GM19463 (cell line): Measurements from ENCODE around the gene ANXA2.
A peak's percentile ranks its signal among the peaks of the same experiment; 100 is the strongest.

Experiments used
- ATAC-seq: cut with Tn5 transposase; IDR thresholded peaks from one replicate; pipeline ENCODE4 v1.9.1; 2021; ENCODE audit warnings: mild to moderate bottlenecking, moderate library complexity; ENCODE audit not compliant: unreplicated experiment

The ANXA2 gene

GRCh38 chr15:60390231-60390630 is 7.6 kb downstream of the ANXA2 start:
- ATAC-seq = no peak

DNA sequence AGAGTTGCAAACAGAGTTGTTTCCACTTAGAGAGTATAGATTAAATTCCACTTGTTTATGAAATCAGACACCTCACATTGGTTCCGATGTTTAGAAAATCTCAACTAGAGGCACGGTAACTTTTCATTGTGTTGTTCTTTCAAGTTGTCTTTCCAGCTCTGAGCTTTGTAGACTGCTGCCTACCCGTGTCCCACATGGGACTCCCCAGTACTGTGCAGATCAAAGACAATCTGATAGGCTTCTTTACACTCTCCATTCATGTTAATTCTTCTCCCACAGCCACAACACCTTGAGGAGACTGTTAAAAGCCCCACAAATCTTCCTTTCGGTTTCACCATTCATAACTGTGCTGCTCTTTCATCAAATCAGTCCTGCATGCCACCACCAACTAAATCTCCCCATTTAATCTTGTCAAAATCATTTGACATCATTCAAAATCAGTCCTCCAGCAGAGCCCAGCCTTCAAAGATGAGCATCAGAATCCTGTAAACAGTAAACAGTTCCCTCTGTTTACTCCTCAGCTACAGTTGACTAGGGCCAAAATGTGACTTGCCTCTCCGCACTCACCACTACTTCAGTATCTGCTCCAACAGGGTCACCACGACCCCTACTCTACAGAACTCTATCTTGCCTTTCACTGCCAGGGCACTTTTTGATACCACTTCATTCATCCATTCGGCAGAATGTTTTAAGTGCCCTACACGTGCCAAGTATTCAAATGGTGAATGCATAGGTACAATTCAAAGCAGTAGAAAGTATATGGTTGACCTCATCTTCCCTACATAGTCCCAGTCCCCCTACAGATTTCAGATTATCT is 8.3 kb downstream of the ANXA2 start:
- ATAC-seq = peak; percentile 86

DNA sequence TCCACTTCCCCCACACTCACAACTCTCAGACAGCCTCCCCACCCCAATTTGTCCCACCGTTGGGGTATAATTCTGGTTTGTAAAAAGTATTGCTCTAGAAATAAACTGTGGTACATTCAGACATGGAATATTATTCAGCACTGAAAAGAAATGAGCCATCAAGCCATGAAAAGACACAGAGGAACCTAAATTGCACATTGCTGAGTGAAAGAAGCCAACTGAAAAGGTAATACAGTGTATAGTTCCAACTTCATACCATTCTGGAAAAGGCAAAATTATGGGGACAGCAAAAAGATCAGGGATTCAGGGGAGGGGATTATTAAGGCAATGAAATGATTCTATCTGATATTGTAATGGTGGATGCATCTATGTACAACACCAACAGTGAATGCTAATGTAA is 10.5 kb downstream of the ANXA2 start:
- no peak for ATAC-seq

DNA sequence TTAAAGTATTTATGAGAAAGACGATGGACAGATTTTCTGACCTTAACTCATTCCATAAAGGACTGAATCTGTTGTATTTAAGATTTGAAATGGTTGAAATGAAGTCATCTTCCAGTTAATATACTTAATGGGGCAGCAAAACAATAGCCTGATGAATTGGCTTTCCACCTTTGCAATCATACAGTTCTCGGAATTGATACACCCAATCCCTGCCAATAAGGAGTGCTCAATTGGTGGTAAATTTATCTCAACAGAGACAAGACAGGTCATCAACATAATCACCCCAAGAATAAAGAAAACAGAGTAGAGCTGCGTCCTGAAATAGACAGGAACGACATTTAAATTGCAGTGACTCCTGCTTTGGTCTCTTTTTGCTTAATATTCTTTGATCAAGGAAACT is 11.2 kb downstream of the ANXA2 start:
- no peak for ATAC-seq

DNA sequence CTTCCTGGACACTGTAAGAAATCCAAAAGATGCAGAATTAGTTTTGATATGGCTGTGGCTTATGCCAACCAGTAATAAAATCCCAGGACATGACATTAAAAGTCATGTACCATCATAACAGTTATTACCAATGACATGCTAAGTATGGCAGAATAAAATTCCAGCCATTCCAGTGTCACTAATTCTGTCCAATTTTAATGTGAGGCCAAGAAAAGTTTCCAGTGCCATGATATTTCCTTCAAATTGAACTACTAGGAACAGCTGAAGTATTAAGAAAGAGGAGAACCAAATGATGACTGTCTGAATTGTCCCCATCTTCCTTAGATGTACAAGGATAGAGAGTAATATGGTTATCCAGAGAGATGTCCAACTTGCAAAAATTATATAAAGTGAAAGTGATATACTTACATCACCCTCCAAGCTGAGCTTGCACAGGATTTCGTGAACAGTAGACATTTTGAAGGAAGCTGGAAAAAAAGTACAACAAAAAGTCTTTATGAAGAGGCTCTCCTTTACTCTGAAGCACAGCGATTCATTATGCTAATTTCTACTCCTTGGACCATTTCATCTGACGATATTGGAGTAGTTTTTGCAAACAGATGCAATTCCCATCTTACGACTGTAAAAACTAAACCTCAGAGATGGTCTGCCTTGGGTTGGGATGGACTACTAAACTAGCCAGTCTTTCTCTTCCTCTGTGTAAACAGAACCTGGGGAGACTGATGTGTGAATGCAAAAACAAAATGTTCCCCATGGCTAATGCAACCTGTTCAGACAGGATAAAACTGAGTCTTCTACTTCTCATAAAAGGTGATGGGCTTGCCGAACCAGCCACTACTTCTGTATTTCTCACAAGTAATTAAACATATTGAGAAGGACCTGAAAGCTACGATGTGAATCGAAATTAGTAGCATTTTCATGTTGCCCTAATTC is 11.9 kb downstream of the ANXA2 start:
- ATAC-seq = no peak

- no peak for ATAC-seq
Measured at GRCh38 chr15:60384526-60385126, 13.2 kb downstream of the ANXA2 start.

DNA sequence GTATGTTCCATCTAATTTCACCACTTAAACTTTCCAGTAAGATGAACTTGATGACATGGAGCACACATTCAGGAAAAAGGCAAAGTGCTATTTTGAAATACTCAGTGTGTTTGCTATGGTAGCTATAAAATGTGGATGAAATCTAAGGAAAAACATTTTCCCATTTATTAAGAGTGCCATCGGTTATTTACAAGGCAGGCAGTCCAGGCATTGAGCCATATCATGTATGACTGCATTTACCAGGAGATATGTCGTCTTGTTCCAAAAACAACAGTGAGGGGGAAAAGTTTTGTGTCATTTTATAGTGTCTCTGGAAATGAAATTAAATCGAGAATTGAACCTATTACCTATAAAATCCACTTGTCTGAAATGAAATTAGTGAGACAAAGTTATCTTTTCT is 13.7 kb downstream of the ANXA2 start:
- no peak for ATAC-seq

- ATAC-seq = no peak
Measured at GRCh38 chr15:60382773-60383674, 14.8 kb downstream of the ANXA2 start.

- no peak for ATAC-seq
Measured at GRCh38 chr15:60381148-60381788, 16.5 kb downstream of the ANXA2 start.

DNA sequence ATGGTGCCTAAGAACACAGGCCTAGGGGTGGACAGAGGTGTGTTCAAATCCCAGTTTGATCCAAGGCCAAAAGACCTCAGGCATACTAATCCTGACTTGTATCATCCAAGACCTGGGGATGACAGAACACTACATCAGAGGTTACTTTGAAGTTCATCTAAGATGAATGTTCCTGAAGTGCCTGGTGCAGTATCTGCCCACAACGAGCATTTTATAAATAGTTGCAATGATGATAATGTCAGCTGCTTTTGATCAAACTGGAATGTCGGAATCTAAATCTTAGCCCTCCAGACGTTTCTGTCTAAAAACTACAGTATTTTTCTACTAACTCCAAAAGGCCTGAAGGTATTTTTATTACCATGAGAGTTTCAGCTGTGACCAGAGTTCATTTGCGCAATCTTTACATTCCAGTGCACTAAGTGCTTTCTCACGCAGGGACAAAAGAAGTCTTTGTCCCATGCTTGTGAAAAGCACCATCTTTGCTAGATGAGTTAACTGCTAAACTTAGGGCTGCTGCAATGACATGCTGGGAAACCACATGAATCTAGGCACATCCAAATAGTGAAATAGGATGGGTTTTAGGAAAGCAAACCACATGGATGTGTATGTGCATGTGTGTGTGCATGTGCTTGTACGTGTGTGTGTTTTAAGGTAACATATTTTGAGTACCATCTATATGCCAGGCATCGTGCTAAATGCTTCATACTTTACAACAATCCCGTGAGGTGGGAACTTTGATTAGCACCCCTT is 18.1 kb downstream of the ANXA2 start:
- no peak for ATAC-seq

DNA sequence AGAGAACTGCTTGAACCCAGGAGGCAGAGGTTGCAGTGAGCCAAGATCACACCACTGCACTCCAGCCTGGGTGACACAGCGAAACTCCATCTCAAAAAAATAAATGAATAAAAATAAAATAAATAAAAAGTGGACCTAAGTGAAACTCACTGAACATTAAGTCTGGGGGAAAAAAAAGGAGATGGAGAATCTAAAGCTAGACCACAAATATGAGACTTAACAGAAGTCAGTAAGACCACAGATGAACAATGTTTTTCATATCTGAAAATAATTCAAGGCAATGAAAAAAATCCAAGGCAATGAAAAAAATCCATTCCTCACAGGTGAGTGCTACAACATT is 18.6 kb downstream of the ANXA2 start:
- ATAC-seq = no peak

GRCh38 chr15:60376677-60377095 is 21.1 kb downstream of the ANXA2 start:
- ATAC-seq = no peak

DNA sequence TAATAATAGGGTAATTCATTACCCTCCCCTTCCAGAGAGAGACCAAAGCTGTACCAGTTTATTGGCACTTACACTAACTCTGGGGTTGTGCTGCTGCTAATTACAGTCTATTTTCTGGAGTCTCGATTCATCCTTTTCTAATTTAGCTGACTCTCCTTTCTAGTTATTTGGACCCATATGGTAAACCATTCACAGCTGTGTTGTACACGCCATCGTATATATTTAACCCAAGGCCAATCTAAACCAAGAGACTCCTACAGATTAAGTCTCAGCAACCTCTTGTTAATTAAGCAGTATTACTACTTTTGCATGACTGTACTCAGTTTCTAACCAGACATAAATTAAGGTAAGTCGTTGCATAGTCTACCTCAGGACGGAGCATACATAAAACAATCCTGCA is 22.5 kb downstream of the ANXA2 start:
- ATAC-seq = no peak

GRCh38 chr15:60374628-60375081 is 23.1 kb downstream of the ANXA2 start:
- ATAC-seq = no peak

DNA sequence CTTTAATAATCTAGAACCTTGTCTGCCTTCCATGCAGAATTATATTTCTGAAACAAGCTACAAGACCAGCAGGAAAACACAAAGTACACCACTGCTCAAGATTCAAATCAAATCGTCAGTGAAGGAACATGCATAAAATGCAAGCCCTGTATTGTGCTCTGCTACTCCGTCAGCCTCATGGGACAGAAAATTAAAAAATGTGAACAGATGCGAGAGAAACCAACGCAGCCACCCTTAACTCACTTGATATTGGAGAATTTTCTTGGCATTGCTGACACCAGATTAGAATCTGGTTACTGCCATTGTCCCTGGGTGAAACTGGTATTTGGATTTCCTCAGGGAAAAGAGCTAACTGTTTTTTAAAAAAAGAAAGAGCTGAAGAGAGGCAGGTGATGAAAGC is 23.6 kb downstream of the ANXA2 start:
- ATAC-seq = no peak

- ATAC-seq = no peak
Measured at GRCh38 chr15:60373745-60374144, 24.0 kb downstream of the ANXA2 start.

GRCh38 chr15:60373327-60373726 is 24.5 kb downstream of the ANXA2 start:
- ATAC-seq = no peak

DNA sequence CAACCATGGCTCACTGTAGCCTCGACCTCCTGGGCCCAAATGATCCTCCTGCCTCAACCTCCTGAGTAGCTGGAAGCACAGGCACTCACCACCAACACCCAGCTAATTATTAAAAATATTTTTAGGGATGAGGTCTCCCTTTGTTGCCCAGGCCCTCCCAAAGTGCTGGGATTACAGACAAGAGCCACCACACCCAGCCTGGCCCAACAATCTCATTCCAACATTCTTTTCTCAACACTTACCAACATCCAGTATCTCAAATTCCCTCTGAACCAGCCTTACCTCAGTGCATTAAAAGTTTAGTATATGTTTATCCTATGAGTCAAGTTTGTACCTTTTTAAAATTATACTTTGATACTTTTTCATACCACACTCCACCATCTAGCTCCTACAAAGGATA is 25.0 kb downstream of the ANXA2 start:
- no peak for ATAC-seq

DNA sequence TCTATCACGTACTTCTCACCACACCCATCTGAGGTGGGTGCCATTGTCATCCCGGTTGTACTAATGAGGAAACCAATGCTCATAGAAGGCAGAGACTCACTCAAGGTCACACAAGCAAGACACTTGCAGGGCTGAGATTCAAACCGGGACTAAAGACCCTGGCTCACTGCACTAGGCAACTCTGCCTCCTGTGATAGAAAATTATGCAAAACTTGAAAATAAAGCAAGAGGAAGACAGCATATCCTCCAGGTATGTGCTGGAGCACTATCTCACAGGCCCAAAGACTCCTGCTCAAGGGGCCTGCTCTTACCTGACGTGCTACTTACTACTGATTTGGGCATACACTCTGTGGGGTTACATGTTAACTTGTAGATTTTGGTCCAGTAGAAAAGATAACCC is 25.6 kb downstream of the ANXA2 start:
- ATAC-seq = no peak
